HG03280 (cell line): ENCODE results near the gene AP1M1.
"Not testable (repeated sequence)": the region's sequence is repeated elsewhere in the genome, so short reads cannot be mapped to it uniquely, and the experiment has no call there.

Experiments
- ATAC-seq: cut with Tn5 transposase; IDR thresholded peaks from one replicate; pipeline ENCODE4 v1.9.1; 2021; ENCODE audit warnings: mild to moderate bottlenecking, moderate library complexity; ENCODE audit not compliant: unreplicated experiment

Gene AP1M1

GRCh38 chr19:16197622-16198369 is at the start of gene AP1M1:
TSS of gene AP1M1 (plus strand) at chr19:16197911. CDS start at chr19:16198027, 116 bp downstream.
- peak; percentile 90 for ATAC-seq

GRCh38 chr19:16148443-16149229 is 49.1 kb upstream of the AP1M1 start:
- ATAC-seq: no peak

GRCh38 chr19:16153582-16154336 is 44.0 kb upstream of the AP1M1 start:
- ATAC-seq: no peak

GRCh38 chr19:16154557-16154956 is 43.2 kb upstream of the AP1M1 start:
- no peak for ATAC-seq

- ATAC-seq: no peak
These were observed 42.6 kb upstream of the AP1M1 start for GRCh38 chr19:16155128-16155527.

GRCh38 chr19:16156904-16157303 is 40.8 kb upstream of the AP1M1 start:
- ATAC-seq: no peak

- ATAC-seq: no peak
These were observed 40.1 kb upstream of the AP1M1 start for GRCh38 chr19:16157601-16158000.

GRCh38 chr19:16159655-16160054 is 38.1 kb upstream of the AP1M1 start:
- no peak for ATAC-seq

GRCh38 chr19:16160445-16160942 is 37.2 kb upstream of the AP1M1 start:
- no peak for ATAC-seq

- no peak for ATAC-seq
These were observed 36.7 kb upstream of the AP1M1 start for GRCh38 chr19:16160943-16161560.

GRCh38 chr19:16161840-16162239 is 35.9 kb upstream of the AP1M1 start:
- no peak for ATAC-seq

GRCh38 chr19:16164222-16164890 is 33.4 kb upstream of the AP1M1 start:
- no peak for ATAC-seq

GRCh38 chr19:16166417-16166816 is 31.3 kb upstream of the AP1M1 start:
- ATAC-seq: no peak

- no peak for ATAC-seq
These were observed 30.7 kb upstream of the AP1M1 start for GRCh38 chr19:16167055-16167454.

- ATAC-seq: no peak
These were observed 29.1 kb upstream of the AP1M1 start for GRCh38 chr19:16168465-16169081.

- ATAC-seq: no peak
These were observed 27.6 kb upstream of the AP1M1 start for GRCh38 chr19:16170134-16170533.

- ATAC-seq: no peak
These were observed 21.8 kb upstream of the AP1M1 start for GRCh38 chr19:16175954-16176353.

GRCh38 chr19:16178866-16179265 is 18.8 kb upstream of the AP1M1 start:
- not testable (repeated sequence) for ATAC-seq

- ATAC-seq: no peak
These were observed 17.1 kb upstream of the AP1M1 start for GRCh38 chr19:16180611-16181010.

GRCh38 chr19:16184665-16185122 is 13.0 kb upstream of the AP1M1 start:
- ATAC-seq: no peak
